ENCODE results near the gene RAI1.

Gene RAI1

GRCh38 chr17:17849147-17849820, 168.0 kb downstream of the RAI1 start:
- peak; percentile 46 for DNase-seq

DNA sequence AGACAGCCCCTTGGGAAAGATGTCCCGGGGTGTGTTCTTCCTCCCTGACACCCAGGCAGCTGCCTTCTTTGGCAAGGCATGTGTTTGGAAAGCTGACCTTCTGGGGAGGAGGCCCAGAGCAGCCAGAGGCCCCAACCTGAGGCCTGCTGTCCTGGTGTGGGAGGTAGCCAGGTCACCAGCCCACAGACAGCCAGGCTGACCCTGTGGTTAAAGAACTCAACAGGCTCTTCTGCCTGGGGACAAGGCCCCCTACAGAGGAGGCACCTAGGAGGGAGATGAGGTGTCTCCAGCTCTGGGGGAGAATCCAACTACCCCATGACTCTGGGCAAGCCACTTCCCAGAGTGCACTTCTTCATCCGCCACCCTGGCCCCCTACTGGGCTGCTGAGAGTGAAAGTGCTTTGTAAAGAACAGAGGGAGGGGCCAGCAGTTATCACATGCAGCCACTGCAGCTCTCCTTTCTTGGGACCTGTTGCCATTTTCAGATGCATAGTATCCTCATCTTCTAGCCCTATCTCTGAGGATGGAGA, 168.7 kb downstream of the RAI1 start:
- peak; percentile 21 for DNase-seq

DNA sequence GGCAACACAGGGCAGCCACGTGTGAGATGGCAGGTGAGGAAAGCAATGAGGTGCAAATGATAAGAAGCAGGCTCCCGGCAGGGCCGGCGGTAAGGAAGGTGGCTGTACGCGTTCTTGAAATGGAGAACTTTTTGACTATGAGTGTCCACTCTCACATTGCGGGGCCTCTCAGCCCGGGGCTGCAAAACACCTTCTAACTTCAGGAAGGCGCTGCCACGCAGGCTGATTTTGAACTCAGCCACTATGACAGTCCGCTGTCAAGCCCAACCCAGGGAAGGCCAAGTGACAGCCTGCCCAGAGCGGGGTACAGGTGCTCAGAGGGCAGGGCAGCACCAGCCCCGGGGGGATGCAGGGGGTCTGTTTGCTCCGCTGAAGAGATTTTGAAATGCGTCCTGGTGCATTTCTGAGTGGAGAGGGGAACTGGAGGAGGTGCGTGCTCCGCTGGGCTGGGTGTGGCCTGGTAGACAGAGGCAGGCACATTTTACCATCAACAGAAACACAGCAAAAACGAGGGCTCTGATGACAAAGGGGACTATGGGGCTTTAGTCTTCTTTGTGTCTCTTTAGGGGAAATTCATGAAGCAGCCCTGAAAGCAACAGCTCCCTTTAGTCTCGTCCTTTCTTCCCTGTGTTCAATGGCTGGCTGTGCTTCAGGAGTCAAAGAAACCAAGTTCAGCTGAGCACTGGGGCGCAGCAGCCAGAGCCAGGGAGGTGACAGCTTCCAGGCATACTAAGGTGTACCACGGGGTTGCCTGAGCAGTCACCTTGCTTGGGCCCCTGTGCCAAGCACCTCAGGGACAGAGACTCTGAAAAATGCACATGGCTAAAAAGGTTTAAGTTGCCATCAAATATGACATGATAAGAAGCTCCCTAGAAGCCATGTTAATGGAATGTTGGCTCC, 170.1 kb downstream of the RAI1 start:
- no peak for DNase-seq

DNA sequence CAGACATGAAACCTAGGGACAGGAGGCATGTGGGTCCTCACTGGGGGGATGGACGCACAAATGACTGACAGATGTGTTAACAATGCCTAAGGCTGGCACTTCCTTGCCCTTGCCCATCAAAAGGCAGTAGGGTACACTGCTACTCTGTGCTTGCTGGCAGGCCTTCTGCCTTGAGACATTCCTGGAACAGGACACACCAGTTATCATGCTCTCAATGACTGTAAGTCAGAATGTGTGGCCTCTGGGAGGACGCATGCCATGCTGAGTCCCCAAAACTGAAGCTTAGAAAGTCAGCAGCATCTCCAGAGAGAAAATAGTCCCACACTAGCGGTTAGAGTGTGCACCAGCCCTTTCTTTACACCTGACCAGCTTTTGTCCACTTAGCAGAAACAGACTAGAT, 171.7 kb downstream of the RAI1 start:
- no peak for DNase-seq

DNA sequence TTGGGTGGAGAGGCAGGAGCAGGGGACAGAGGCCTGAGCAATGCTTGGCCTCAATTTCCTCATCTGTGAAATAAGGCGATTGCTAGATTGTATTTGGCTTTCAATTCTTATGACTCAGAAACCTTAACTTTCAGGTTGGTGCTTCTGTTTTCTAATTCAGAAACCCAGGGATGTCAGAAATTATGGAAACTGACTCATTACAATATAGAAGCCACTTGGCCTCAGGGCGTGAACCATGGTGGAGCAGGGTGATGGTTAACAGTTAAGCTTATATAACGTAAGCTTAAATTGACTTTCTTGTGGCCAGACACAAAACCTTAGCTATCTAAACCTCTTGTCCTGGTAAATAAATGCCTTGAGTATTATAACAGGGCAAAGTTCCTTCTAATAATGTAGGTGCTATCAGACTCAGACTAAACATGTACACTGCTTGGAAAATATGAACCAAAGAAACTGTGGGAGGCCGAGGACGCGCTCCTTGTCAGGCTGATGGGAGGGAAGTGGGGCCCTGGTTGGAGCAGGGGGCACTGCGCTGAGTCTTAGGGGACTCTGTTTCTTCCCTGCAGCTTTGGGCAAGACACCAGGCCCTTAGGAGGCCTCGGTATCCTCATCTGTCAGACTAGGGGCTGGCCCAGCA, 172.7 kb downstream of the RAI1 start:
- no peak for DNase-seq

DNA sequence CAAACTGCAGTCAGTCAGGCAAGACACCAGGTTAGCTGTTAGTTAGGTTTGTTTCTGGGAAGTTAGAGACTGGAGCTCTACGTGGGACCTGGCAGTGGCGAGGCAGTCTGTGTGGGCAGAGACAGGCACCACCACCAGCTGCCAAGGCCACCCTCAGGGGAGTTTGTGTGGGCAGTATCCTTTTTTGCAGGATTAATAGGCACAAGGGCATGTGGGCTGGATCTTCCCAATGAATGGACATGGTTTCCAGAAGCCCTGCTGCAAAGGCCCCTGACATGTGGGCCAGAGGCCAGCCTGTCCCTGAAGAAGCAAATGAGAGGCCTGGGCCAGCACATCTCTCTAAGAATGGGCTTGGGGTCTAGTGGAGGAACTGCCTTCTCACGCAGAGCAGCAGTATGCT, 174.7 kb downstream of the RAI1 start:
- DNase-seq: peak; percentile 34

GRCh38 chr17:17856386-17856785, 175.1 kb downstream of the RAI1 start:
- no peak for DNase-seq

GRCh38 chr17:17857496-17857895, 176.2 kb downstream of the RAI1 start:
- no peak for DNase-seq

DNA sequence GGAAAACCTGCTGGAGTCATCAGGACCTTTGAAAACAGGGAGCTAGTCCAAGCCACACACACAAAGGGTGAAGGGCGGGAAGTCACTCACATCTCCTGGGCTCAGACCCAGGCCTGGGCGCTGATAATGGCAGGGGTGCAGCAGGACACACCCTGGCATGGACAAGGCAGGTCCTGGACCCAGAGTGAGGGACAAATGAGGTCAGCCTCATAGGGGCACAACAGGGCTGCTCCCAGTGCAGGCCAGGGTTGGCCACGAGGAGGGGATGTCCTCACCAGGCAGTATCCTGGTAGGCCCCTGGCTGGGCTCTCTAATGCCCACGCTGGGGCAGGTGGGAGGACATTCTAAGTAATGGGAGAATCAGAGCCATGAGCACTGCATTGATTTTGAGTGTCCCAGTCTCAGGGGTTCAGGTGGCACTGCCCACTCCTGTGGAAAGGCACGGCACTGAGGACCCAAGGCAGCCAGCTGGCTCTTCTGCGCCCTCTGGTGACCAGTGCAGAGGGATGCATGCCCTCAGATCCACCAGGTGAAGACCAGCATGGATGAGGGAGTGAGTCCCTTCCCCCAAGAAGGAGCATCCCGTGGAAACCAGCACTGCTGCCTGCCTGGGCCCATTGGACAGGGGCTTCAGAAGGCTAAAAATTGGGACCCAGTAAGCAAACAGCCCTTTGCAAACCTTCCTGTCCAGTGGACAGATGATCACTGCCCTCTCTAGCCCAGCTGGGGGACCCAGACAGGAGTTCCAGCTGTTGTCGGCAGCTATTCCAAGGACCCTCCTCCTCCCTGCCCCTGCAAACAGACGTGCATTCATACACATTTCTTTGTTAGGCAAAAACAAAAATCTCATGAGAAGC, 178.9 kb downstream of the RAI1 start:
- DNase-seq: peak; percentile 73

GRCh38 chr17:17860766-17861107, 179.5 kb downstream of the RAI1 start:
- no peak for DNase-seq
